ENCODE measurements around the gene CEP70.
"Not testable (repeated sequence)": the region's sequence is repeated elsewhere in the genome, so short reads cannot be mapped to it uniquely, and the experiment has no call there.

Gene CEP70

DNA sequence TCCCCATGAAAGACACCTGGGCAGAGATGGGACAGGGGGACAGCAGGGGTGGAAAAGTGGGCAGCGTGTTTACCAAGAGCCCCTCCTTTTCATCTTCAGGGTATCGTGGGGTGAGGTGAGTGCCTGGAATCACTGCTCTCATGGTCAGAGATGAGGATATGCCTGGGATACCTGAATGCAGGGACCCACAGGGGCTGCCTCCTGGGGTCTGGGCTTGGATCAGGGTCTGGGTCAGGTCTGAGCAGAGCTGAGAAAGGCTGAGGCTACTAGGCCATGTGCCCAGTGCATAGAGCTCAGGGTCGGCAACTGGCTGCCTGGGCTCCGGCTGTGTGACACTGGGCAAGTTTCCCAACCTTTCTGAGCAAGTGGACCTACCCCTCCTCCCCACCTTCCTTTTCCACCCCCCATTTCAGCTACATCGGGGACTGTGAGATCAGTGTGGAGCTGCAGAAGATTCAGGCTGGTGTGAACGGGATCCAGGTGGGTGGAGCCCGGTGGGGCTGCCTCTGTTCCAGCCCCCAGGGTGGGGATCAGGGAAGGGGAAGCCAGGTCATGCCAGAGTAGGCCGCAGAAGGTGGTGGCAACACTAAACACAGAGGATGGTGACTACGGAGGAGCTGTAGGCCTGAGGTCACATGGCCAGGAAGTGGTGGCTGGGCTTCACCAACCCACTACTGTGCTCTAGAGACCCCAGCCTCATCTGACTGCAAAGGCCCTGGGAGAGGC lies 135.1 kb downstream of the CEP70 start:
- Histone ChIP-seq H3K4me1 (ENCODE audit: insufficient read depth, poor library complexity, severe bottlenecking) (no peaks in the 10 kb centered on the region), H3K4me3 (ENCODE audit: severe bottlenecking) (no peak overlapping the region), H3K27me3 (ENCODE audit: insufficient read depth, poor library complexity, severe bottlenecking) (no peaks in the 10 kb centered on the region), H3K27ac (ENCODE audit: poor library complexity, severe bottlenecking) (no peak overlapping the region), H3K36me3 (ENCODE audit: low read depth) (no peaks in the 10 kb centered on the region), H3K9me3 (ENCODE audit: severe bottlenecking) (no peaks in the 10 kb centered on the region)
- no peak for TF ChIP-seq CTCF (IDR thresholded peaks at IDR 0.05; ENCODE audit: poor library complexity, severe bottlenecking)
- DNase-seq (ENCODE audit: low spot score): no peak
- ATAC-seq (ENCODE audit: low read depth): no peak

GRCh38 chr3:138457863-138458735 lies 136.0 kb downstream of the CEP70 start:
- no peak overlapping the region for H3K4me3 ChIP-seq (ENCODE audit: severe bottlenecking)
- ATAC-seq (ENCODE audit: low read depth) (no peak), DNase-seq (ENCODE audit: low spot score) (no peak)
- H3K36me3 ChIP-seq (ENCODE audit: low read depth): no peaks in the 10 kb centered on the region
- H3K27me3 ChIP-seq (ENCODE audit: insufficient read depth, poor library complexity, severe bottlenecking): no peaks in the 10 kb centered on the region
- no peaks in the 10 kb centered on the region for H3K9me3 ChIP-seq (ENCODE audit: severe bottlenecking)
- no peak for TF ChIP-seq CTCF (IDR thresholded peaks at IDR 0.05; ENCODE audit: poor library complexity, severe bottlenecking)
- H3K27ac ChIP-seq (ENCODE audit: poor library complexity, severe bottlenecking): no peak overlapping the region
- H3K4me1 ChIP-seq (ENCODE audit: insufficient read depth, poor library complexity, severe bottlenecking): no peaks in the 10 kb centered on the region

- no peaks in the 10 kb centered on the region for H3K9me3 ChIP-seq (ENCODE audit: severe bottlenecking)
- no peak for ATAC-seq (ENCODE audit: low read depth)
- no peak overlapping the region for H3K27ac ChIP-seq (ENCODE audit: poor library complexity, severe bottlenecking)
- no peak for DNase-seq (ENCODE audit: low spot score)
- no peak overlapping the region for H3K4me3 ChIP-seq (ENCODE audit: severe bottlenecking)
- no peaks in the 10 kb centered on the region for H3K36me3 ChIP-seq (ENCODE audit: low read depth)
- no peak for TF ChIP-seq CTCF (IDR thresholded peaks at IDR 0.05; ENCODE audit: poor library complexity, severe bottlenecking)
- H3K4me1 ChIP-seq (ENCODE audit: insufficient read depth, poor library complexity, severe bottlenecking): no peaks in the 10 kb centered on the region
- no peaks in the 10 kb centered on the region for H3K27me3 ChIP-seq (ENCODE audit: insufficient read depth, poor library complexity, severe bottlenecking)
These were observed 136.8 kb downstream of the CEP70 start for GRCh38 chr3:138456961-138457862.

GRCh38 chr3:138455801-138456716 lies 138.0 kb downstream of the CEP70 start:
- H3K36me3 ChIP-seq (ENCODE audit: low read depth): no peaks in the 10 kb centered on the region
- TF ChIP-seq CTCF (IDR thresholded peaks at IDR 0.05; ENCODE audit: poor library complexity, severe bottlenecking): no peak
- H3K27me3 ChIP-seq (ENCODE audit: insufficient read depth, poor library complexity, severe bottlenecking): no peaks in the 10 kb centered on the region

DNA sequence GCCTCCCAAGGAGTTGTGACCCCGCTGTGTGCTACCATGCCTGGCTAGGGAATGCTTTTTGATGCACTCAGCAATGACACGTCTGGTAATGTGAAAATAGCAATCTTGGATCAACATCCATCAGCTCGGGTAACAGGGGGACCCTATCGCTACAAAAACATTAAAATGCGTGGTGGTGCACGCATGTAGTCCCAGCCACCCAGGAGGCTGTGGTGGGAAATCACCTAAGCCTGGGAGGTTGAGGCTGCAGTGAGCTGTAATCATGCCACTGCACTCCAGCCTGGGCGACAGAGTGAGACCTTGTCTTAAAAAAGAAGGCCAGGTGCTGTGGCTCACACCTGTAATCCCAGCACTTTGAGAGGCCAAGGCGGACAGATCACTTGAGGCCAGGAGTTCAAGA lies 140.1 kb downstream of the CEP70 start:
- H3K9me3 ChIP-seq (ENCODE audit: severe bottlenecking); H3K27me3 ChIP-seq (ENCODE audit: insufficient read depth, poor library complexity, severe bottlenecking); H3K4me3 ChIP-seq (ENCODE audit: severe bottlenecking); H3K36me3 ChIP-seq (ENCODE audit: low read depth); DNase-seq (ENCODE audit: low spot score); H3K4me1 ChIP-seq (ENCODE audit: insufficient read depth, poor library complexity, severe bottlenecking); H3K27ac ChIP-seq (ENCODE audit: poor library complexity, severe bottlenecking); ATAC-seq (ENCODE audit: low read depth): not testable (repeated sequence)

More at GRCh38 chr3:138455801-138456716, 138.0 kb downstream of the CEP70 start:
- Histone ChIP-seq H3K4me1 (ENCODE audit: insufficient read depth, poor library complexity, severe bottlenecking) (no peaks in the 10 kb centered on the region), H3K27ac (ENCODE audit: poor library complexity, severe bottlenecking) (no peak overlapping the region), H3K4me3 (ENCODE audit: severe bottlenecking) (no peak overlapping the region), H3K9me3 (ENCODE audit: severe bottlenecking) (no peaks in the 10 kb centered on the region)
- ATAC-seq (ENCODE audit: low read depth) (no peak), DNase-seq (ENCODE audit: low spot score) (no peak)

Data from RWPE2 (cell line).